Ascending aorta (tissue), 2 donors: ENCODE results near the gene FYN. TPM values are rescaled to one million over a fixed set of nuclear protein-coding genes. Genes with fewer than 3 reads are reported as not detected.
"Not testable (repeated sequence)": the region's sequence is repeated elsewhere in the genome, so short reads cannot be mapped to it uniquely, and the experiment has no call there.

ENCODE experiments used
- DNase-seq, 2 donors: peaks; one replicate each; pipeline ENCODE4 v3.0.0-alpha.2; 2019; ENCODE audit warnings: low spot score in 2 of 2
- H3K27ac ChIP-seq, 2 donors: fragments of 200-600 bp; sonication (generic); one replicate each; pipeline ENCODE4 v1.5.1; 2016 to 2017; ENCODE audit warnings: mild to moderate bottlenecking in 1 of 2
- H3K27me3 ChIP-seq: fragments of 200-600 bp; sonication (generic); one replicate; pipeline ENCODE4 v1.5.1; 2017
- H3K36me3 ChIP-seq, 2 donors: fragments of 200-600 bp; sonication (generic); one replicate each; pipeline ENCODE4 v1.5.1; 2016
- H3K4me1 ChIP-seq, 2 donors: fragments of 200-600 bp; sonication (generic); one replicate each; pipeline ENCODE4 v1.5.1; 2016 to 2017; ENCODE audit warnings: mild to moderate bottlenecking in 1 of 2
- H3K4me3 ChIP-seq, 2 donors: fragments of 200-600 bp; sonication (generic); one replicate each; pipeline ENCODE4 v1.5.1; 2016 to 2017; ENCODE audit warnings: mild to moderate bottlenecking in 1 of 2
- H3K9me3 ChIP-seq, 2 donors: fragments of 200-600 bp; sonication (generic); one replicate each; pipeline ENCODE4 v1.5.1; 2016
- CTCF ChIP-seq, 3 experiments: fragments of 200-600 bp in 2 of 3; fragments of 450-650 bp in 1 of 3; sonication (generic) in 2 of 3; IDR thresholded peaks; one replicate each; pipeline ENCODE4 v1.5.1; 2016 to 2019; ENCODE audit warnings: antibody characterized with exemption in 3 of 3, mild to moderate bottlenecking in 1 of 3, moderate library complexity in 1 of 3
- intact Hi-C: fragments of 100-400 bp; cut with DNase I; formaldehyde crosslinking; loops from one replicate; pipeline ENCODE4 v1.15.1; 2023
- total RNA-seq: library from RNA; depleted of rRNA; stranded (reverse); fragments of >200 nt; gene quantifications from one replicate; pipeline ENCODE4 v1.1.0, GENCODE V29; 2016

Gene FYN
- total RNA-seq, 1 donor from 2014 or later, result 141 TPM

- Histone ChIP-seq H3K4me3 (no peak overlapping the region), H3K4me1 (no peaks in the 10 kb centered on the region), H3K27ac (no peak overlapping the region), H3K27me3 (no peaks in the 10 kb centered on the region), H3K36me3 (no peaks in the 10 kb centered on the region), H3K9me3 (no peaks in the 10 kb centered on the region)
- no peak for DNase-seq
- TF ChIP-seq CTCF (IDR thresholded peaks at IDR 0.05), result no peak
- intact Hi-C loops, result no loop called here
Measured at GRCh38 chr6:111890988-111891387, 17.7 kb upstream of the FYN start.

GRCh38 chr6:111888928-111889695 lies 15.9 kb upstream of the FYN start:
- intact Hi-C loops, result no loop called here
- Histone ChIP-seq H3K4me3 (peak overlapping the region in 1 of 2 donors; percentile 33), H3K27ac (no peak overlapping the region), H3K27me3 (no peaks in the 10 kb centered on the region), H3K4me1 (no peaks in the 10 kb centered on the region), H3K36me3 (no peaks in the 10 kb centered on the region), H3K9me3 (no peaks in the 10 kb centered on the region)
- TF ChIP-seq CTCF (IDR thresholded peaks at IDR 0.05), result no peak
- DNase-seq, result no peak

- H3K27ac ChIP-seq, H3K9me3 ChIP-seq, intact Hi-C loops, H3K27me3 ChIP-seq, H3K4me3 ChIP-seq, H3K4me1 ChIP-seq, H3K36me3 ChIP-seq, DNase-seq: not testable (repeated sequence)
Measured at GRCh38 chr6:111886793-111887192, 13.5 kb upstream of the FYN start.

- Histone ChIP-seq H3K4me3 (no peak overlapping the region), H3K9me3 (no peaks in the 10 kb centered on the region), H3K27me3 (no peaks in the 10 kb centered on the region), H3K27ac (no peak overlapping the region), H3K4me1 (no peaks in the 10 kb centered on the region), H3K36me3 (no peaks in the 10 kb centered on the region)
- intact Hi-C loops, result no loop called here
- no peak for TF ChIP-seq CTCF (IDR thresholded peaks at IDR 0.05)
- DNase-seq, result no peak
Measured at GRCh38 chr6:111885373-111886027, 12.2 kb upstream of the FYN start.

GRCh38 chr6:111884068-111884467 lies 10.8 kb upstream of the FYN start:
- Histone ChIP-seq H3K27ac (no peak overlapping the region), H3K4me1 (no peaks in the 10 kb centered on the region), H3K27me3 (no peaks in the 10 kb centered on the region), H3K4me3 (no peak overlapping the region), H3K9me3 (no peaks in the 10 kb centered on the region), H3K36me3 (no peaks in the 10 kb centered on the region)
- TF ChIP-seq CTCF (IDR thresholded peaks at IDR 0.05), result no peak
- DNase-seq, result no peak
- intact Hi-C loops, result no loop called here

- no peak for TF ChIP-seq CTCF (IDR thresholded peaks at IDR 0.05)
Measured at GRCh38 chr6:111880181-111880888, 7.1 kb upstream of the FYN start.

More at GRCh38 chr6:111880181-111880888, 7.1 kb upstream of the FYN start:
- H3K27ac ChIP-seq, result no peak overlapping the region
- no peaks in the 10 kb centered on the region for H3K36me3 ChIP-seq
- intact Hi-C loops, result no loop called here
- H3K4me1 ChIP-seq, result no peaks in the 10 kb centered on the region
- no peak overlapping the region for H3K4me3 ChIP-seq
- no peaks in the 10 kb centered on the region for H3K27me3 ChIP-seq
- H3K9me3 ChIP-seq, result no peaks in the 10 kb centered on the region
- no peak for DNase-seq
